Endometrial microvascular endothelial cells (primary cell): ENCODE data around the gene KCNIP1. TPM values are rescaled to one million over a fixed set of nuclear protein-coding genes. Genes with fewer than 3 reads are reported as not detected.

Experiments used
- in situ Hi-C: cut with HindIII; loops from 2 replicates; pipeline ENCODE4 v1.10.0; 2017; ENCODE audit warnings: low sequenced_read_pairs, low pct_unique_long_range_greater_than_20kb; ENCODE audit errors: inconsistent ontology term
- total RNA-seq: library from RNA; depleted of rRNA; stranded (reverse); fragments of >200 nt; gene quantifications from one replicate; pipeline ENCODE4 v1.2.3, GENCODE V29; 2015; ENCODE audit errors: inconsistent ontology term

Gene KCNIP1
- total RNA-seq, 1 donor from 2014 or later: not detected

- in situ Hi-C loops: no loop called here
Measured at GRCh38 chr5:170709640-170710039, 205.8 kb downstream of the KCNIP1 start.

GRCh38 chr5:170711300-170711699 is 207.5 kb downstream of the KCNIP1 start:
- in situ Hi-C loops: no loop called here

GRCh38 chr5:170715141-170715540 is 211.3 kb downstream of the KCNIP1 start:
- in situ Hi-C loops: no loop called here

- in situ Hi-C loops: no loop called here
Measured at GRCh38 chr5:170716396-170716795, 212.6 kb downstream of the KCNIP1 start.

GRCh38 chr5:170719551-170719950 is 215.7 kb downstream of the KCNIP1 start:
- in situ Hi-C loops: no loop called here

- in situ Hi-C loops: no loop called here
Measured at GRCh38 chr5:170720179-170720578, 216.4 kb downstream of the KCNIP1 start.

GRCh38 chr5:170720984-170721383 is 217.2 kb downstream of the KCNIP1 start:
- in situ Hi-C loops: no loop called here

GRCh38 chr5:170721681-170722080 is 217.9 kb downstream of the KCNIP1 start:
- in situ Hi-C loops: no loop called here

GRCh38 chr5:170722316-170722715 is 218.5 kb downstream of the KCNIP1 start:
- in situ Hi-C loops: no loop called here

GRCh38 chr5:170731052-170731451 is 227.2 kb downstream of the KCNIP1 start:
- in situ Hi-C loops: no loop called here

GRCh38 chr5:170732685-170733084 is 228.9 kb downstream of the KCNIP1 start:
- in situ Hi-C loops: no loop called here

GRCh38 chr5:170736966-170737365 is 233.1 kb downstream of the KCNIP1 start:
- in situ Hi-C loops: no loop called here

- in situ Hi-C loops: no loop called here
Measured at GRCh38 chr5:170737591-170737990, 233.8 kb downstream of the KCNIP1 start.

- in situ Hi-C loops: no loop called here
Measured at GRCh38 chr5:170738840-170739239, 235.0 kb downstream of the KCNIP1 start.

GRCh38 chr5:170739446-170739845 is 235.6 kb downstream of the KCNIP1 start:
- in situ Hi-C loops: no loop called here

GRCh38 chr5:170740551-170741205 is 236.9 kb downstream of the KCNIP1 start:
- in situ Hi-C loops: no loop called here

- in situ Hi-C loops: no loop called here
Measured at GRCh38 chr5:170741801-170742200, 238.0 kb downstream of the KCNIP1 start.

- in situ Hi-C loops: no loop called here
Measured at GRCh38 chr5:170743876-170744212, 240.0 kb downstream of the KCNIP1 start.

GRCh38 chr5:170745481-170746071 is 241.8 kb downstream of the KCNIP1 start:
- in situ Hi-C loops: no loop called here

- in situ Hi-C loops: no loop called here
Measured at GRCh38 chr5:170746075-170746960, 242.5 kb downstream of the KCNIP1 start.
